Activated naive CD4-positive, alpha-beta T cell (primary cell): ENCODE data around the gene CETP.
"Not testable (repeated sequence)": the region's sequence is repeated elsewhere in the genome, so short reads cannot be mapped to it uniquely, and the experiment has no call there.

Experiments used
- DNase-seq, 4 experiments: peaks; one replicate each; lab custom pipeline; 2025; lab: John Stamatoyannopoulos, UW

CETP gene

DNA sequence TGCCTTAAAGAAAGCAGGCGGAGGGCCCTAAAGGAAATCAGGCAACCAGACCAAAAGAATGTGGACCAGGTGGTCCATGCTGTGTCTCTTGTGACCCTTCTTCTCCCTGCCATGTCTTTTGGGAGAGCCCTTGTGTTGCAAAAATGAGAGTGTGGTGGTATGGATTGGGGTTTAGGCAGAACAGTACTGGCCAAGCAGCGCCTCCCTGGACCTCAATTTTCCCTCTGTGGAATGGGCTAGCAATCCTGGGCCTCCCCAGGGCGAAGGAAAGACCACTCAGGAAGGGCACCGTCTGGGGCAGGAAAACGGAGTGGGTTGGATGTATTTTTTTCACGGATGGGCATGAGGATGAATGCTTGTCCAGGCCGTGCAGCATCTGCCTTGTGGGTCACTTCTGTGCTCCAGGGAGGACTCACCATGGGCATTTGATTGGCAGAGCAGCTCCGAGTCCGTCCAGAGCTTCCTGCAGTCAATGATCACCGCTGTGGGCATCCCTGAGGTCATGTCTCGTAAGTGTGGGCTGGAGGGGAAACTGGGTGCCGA lies 20.1 kb downstream of the CETP start:
- no peak for DNase-seq

DNA sequence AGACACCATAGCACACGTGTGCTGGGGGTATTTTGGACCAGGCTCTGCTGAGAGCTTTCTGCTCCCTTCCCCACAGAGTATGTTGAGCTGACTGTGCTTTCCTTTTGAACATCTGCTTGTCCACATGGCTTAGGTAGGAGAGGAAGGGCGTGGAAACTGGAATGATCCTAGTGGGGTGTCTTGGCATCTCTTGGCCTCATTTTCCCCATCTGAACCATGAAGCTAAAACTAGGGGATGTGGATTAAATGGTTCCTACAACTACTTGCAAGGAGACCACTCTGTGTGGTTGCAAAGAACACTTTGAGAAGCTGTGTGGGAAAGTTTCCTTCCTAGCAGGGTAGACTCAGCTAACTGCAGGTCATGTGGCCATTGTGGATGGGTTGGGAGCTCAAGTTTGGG lies 20.9 kb downstream of the CETP start:
- DNase-seq = no peak

DNA sequence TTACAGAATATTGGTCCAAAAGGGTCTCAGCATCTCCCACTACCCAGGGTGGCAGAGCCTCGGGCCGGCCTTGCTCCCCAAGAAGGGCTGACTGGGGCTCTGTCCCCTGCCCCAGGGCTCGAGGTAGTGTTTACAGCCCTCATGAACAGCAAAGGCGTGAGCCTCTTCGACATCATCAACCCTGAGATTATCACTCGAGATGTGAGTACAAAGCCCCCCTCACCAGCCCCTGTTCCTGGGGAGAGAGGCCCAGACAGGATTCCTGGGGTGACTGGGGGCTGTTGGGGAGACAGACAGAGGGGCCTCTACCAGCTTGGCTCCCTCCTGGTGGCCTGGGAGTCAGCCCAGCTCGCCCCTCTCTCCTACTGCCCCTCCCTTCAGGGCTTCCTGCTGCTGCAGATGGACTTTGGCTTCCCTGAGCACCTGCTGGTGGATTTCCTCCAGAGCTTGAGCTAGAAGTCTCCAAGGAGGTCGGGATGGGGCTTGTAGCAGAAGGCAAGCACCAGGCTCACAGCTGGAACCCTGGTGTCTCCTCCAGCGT lies 21.5 kb downstream of the CETP start:
- no peak for DNase-seq

DNA sequence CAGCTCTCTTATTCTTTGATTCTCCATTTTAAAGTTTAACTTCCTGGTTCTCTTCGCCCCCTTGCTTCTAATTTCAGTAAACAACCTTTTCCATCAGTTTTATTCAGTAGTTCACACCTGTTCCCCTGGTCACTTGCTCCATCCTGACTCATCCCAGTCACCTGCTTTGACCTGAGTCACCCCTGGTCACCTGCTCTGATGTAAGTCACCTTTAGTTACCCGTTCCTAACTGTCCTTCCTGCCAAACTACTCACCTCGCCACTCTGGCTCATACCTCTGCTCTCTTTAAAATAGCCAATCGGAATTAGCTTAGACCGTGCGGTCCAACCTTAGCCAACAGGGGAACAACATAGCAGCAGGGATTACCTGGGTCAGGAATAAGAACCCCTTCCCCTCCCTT lies 22.9 kb downstream of the CETP start:
- DNase-seq = no peak

DNA sequence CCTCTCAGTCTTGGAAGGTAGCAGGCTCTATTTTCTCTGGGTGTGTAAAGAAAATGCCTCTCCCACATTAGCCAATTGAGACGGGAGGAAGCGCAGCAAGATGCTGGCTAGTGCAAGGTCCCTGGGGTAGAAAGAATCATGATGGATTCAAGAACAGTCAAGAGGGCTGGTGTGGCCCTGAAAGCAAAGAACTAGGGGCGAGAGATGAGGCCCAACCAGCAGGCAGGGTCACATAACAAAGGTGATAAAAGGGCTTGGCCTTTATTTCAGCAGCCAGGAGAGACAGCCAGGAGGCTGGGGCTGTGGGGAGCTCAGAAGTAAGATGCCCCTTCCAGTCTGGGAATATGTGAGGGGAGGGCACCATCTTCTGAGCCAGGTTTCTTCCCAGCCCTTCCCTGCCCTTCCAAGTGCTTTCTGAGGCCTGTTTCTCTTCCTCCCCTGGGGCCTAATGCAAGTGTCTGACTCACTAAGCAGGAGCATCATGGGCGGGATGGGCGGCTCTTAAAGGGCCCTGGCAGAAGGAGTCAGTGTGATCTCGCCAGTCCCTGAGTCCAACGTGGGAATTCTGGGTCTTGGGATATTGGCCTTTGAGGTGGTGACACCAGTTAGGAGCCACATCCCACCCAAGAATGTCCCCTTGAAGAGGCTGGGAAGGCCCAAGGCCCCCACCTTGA lies 23.7 kb downstream of the CETP start:
- no peak for DNase-seq

DNA sequence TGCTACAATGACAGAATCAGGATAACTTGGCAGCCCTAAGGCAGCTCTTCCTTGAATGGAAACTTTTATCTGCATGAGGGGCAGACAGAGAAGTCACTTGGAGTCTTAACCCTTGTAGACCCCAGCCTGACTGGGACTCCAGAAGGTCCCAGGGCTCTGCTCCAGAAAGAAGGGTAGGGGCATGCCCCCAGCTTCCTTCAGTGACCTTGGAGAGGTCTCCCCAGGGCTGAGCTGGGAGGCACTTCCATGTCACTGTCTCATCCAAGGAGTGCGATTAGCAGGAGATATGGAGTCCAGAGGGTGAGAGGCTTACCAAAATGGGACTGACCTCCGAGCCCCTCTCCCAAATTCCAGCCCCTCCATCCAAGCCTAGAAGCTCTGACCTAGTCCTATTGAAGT lies 24.2 kb downstream of the CETP start:
- no peak for DNase-seq

DNA sequence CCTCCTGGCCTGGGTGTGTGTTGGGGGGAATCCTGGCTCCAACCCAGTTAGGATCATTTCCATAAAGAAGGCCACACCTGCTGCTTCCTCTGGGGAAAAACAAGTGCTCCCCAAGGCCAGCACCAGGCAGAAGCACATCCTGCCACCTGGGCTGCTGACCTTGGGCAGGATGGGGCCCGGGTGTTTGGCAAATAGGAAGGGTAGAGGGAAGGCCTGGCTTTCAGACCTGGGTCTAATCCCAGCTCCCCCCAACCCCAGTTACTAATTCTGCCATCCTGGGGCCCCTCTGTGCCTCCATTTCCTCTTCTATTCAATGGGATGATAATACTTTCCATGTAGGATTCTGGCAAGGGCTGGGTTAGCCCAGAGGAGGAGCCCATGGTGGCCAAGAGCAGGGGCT lies 24.6 kb downstream of the CETP start:
- DNase-seq = no peak

DNA sequence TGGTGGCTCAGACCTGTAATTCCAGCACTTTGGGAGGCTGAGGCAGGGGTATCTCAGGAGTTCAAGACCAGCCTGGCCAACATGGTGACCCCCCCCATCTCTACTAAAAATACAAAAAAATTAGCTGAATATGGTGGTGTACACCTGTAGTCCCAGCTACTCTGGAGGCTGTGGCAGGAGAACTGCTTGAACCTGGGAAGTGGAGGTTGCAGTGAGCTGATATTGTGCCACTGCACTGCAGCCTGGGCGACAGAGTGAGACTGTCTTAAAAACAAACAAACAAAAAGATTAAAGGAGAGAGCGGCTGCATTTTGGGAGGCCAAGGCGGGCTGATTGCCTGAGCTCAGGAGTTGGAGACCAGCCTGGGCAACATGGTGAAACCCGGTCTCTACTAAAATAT lies 25.2 kb downstream of the CETP start:
- DNase-seq = not testable (repeated sequence)

DNA sequence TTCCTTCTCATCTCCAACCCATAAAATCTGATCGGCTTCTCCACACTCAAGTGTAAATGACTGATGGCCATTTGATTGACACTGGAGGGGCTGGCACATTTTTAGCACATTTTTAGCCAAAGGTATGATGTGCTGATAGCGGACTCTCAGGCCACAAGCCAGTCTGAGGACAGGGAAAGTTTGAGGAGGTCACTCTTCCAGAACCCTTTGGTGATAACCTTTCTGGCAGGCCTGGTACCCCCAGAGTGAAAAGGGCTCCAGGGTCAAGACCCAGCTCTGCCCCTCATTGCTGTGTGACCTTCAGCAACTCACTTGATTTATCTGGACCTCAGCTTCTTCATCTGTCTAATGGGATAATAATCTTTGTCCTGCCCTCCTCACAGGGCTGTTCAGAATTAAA lies 25.9 kb downstream of the CETP start:
- no peak for DNase-seq

DNA sequence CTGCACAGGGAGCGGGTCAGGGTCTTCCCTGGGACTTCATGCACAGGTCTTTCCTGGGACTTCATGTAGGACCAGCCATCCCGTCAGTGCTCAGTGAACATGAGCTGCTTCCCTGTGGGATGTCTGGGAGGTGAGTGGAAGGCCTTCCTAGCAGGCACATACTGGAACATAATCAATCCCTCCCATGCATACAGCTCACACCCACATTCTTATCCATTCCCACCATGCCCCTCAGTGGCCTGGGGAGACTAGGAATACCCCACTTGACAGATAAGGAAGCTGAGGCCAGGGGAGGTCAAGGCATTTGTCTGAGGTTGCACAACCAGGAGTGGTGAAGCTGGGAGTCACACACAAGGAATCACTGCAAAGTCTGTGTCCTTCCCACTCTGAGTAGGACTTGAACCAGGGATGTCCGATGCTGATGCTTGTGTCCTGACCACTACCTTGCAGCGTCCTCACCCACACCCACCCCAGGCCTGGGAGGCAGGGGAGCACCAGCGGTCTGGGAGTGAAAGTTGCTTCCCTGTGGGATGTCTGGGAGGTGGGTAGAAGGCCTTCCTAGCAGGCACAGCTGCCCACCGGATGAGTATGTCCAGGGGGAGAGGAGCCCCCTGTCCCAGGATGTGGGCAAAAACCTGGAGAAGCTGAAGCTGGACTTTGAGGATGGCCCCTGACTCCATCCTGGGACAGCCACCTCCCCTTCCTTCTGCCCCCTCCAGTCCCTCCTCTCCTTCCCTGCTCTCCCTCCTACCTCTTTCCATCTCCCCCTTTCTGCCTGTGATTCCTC lies 26.6 kb downstream of the CETP start:
- no peak for DNase-seq

DNA sequence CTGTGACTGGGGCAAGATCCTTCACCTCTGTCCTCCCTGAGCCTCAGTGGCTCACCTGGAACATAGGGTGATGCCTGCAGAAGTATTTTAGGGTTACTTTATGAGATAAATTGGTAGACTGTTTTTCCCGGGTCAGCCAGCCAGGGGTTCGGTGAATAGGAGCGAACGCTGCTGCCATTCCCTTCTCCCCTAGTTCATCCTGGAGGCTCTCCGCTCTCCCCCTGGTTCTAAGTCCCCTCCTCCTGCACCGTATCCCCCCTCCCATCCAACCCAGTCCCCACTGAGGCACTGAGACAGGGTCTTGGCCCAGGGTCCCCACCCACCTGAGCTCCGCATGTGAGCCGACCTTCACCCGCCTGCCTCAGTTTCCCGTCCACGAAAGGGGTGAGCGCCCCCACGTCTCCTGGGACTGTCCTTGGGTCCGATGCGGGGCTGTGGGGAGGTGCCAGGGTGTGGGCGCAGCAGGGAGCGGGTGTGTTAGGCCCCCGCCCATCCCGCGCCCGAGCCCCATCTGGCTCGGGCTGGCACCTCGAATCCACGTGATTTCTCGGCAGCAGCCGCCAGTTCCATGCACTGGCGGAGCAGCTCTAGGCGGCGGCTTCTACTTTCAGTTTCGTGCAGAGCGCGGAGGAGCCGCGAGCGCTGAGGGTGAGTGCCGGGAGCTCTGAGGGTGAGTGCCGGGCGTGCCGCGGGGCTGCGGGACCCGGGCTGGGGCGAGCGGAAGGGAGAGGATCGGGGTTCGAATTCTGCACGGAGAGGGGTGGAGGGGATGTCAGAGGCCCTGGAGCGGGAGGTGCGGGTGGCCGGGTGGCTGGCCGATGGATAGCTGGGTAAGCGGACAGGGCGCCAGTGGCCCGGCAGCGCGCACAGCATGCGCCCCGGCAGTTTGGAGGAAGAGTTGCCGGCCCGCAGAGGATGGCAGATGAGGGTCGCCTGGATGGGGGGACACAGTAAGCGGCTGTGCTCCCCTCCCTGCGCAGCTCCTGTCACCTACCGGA lies 27.5 kb downstream of the CETP start, which contains the start of gene NLRC5:
Gene NLRC5 (plus strand): TSS at position 610 of the 998 bp plus-strand sequence. CDS start 31,156 bp downstream, outside the sequence.
- DNase-seq = peak; percentile 77 to 89 (median 86)

DNA sequence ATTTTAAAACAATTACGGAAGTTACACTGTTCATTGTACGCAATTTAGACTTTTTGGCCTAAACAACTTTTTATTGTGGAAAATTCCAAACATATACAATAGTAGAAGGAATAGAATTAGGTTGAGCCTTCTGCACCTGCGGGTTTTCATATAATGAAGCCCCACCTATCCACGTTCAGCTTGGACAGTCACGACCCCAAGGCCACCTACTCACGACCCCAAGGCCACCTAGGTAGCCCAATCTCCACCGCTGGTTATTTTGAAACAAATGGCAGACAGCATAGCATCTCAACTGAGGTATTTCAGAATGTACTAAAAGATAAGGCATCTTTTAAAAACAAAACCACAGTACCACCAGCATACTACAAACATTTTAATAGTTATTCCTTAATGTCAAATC lies 28.2 kb downstream of the CETP start:
- no peak for DNase-seq

DNA sequence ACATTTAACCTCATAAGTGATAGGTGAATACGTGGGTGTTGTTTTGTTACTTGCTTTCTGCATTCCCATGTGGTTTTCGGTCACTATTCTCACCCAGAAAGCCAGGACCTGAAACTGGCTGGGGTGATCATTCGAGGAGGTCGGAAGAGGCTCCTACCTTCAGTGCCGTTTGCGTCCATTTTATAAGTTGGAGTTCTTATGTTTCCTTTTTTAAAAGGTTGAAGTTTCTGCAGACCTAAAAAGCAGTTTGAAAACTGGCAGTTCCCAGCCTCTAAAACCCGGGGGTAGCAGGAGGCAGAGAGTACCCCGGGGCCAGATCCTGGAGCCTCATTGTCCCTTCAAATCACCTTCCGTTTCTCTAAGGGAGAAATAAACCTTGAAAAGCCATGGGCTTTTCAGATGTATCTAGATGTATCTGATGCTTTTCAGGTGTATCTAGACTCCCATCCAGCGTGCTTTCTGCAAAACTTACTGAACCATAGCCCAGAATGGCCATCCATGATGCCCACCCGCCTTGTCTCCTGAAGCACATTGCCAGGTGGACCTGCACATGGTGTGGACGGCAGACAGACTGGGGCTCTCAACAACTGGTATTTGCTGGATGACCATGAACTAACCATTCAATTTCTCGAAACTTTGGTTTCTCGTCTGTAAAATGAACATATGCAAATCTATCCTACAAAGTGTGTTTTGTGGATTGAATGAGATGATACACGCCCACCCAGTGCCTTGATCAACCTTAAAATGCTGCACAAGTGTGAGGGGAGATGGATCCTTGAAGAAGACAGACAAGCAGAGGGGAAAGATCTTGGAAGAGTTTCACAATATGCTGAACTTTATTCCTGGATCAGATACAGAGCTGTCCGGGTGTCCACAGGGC lies 28.9 kb downstream of the CETP start:
- DNase-seq = no peak

DNA sequence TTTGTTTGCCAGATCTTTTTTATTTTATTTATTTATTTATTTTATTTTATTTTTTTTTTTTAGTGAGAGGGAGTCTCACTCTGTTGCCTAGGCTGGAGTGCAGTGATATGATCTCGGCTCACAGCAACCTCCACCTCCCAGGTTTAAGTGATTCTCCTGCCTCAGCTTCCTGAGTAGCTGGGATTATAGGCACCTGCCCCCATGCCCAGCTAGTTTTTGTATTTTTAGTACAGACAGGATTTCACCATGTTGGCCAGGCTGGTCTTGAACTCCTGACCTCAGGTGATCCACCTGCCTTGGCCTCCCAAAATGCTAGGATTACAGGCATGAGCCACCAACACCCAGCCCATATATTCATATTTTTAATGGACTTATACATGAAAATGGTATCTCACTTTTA lies 30.7 kb downstream of the CETP start:
- DNase-seq = not testable (repeated sequence)

DNA sequence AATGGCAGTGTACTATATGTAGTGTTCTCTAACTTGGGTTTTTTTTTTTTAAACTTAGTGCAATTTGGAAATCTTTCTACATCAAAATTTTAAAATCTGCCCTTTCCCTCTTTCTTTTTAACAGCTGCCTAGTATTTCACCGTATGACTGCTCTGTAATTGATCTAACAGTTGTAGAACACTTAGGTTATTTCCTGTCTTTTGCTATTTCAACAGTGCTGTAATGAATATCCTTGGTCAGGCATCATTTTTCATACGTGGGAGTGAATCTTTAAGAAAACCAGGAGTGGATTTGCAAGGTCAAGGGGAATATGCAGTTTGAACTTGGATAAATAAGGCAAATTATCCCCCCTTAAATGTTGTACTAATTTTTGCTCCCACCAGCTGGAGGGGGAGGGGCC lies 31.5 kb downstream of the CETP start:
- DNase-seq = no peak

DNA sequence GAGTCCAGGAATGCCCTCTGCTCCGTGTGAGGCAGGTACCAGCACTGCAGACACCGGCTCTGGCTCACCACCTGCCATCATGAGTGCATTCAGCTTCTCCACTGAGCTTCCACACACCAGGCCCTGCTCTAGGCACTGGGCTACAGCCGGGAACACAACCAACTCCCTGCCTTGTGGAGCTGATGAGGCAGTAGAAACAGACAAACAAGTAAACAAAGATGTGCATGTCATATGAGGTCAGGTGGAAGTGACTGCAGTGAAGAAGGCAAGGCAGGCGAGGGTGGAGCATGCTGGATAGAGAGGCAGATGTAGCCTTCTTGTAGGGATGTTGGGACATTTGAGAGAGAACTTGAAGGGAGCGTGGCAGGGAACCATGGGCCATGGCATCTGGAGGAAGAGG lies 32.6 kb downstream of the CETP start:
- DNase-seq = no peak

DNA sequence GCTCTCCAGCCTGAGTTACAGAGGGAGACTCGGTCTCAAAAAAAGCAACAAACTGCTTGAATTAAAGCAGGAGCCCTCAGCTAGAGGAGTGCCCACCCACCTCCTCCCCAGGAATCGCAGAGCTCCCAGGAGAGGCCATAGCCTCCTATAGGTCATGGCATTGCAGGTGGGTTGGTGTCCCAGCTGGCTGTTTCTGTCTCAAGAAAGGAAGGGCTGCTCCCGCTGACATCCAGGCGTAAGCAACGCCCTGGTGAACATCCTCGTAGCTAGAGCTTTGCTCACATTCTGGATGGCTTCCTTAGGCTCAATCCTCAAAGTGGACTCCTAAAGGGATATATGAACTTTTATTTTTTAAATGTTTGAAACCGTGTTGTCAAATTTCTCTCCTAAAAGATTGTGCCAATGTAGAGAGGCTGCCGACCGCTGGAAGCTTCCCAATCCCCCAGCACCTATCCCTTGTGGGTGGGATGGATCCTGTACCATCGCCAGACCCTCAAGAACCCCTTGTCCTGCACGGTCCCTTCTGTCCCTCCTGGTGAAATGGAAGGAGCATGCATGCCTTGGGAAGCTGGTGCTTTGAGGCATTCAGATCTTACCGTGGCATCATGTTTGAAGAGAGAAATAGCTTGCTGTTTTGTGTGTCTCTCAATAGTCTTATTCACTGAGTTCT lies 33.5 kb downstream of the CETP start:
- no peak for DNase-seq

DNA sequence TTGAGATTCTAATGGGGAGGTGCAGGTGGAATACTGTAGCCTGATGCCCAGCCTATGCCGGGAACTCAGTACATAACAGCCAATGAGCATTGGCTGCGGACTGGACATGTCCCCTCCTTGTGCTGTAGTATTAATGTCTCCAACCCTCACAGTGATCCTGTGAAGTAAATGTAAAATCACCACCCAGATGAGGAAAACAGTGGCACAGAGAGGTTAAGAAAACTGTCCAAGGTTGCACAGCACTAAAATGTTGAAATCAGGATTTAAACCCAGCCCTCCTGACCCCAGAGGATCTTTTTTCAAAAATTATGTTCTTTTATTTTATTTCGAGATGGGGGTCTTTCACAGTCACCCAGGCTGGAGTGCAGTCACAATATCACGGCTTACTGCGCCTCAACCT lies 35.5 kb downstream of the CETP start:
- DNase-seq = no peak

DNA sequence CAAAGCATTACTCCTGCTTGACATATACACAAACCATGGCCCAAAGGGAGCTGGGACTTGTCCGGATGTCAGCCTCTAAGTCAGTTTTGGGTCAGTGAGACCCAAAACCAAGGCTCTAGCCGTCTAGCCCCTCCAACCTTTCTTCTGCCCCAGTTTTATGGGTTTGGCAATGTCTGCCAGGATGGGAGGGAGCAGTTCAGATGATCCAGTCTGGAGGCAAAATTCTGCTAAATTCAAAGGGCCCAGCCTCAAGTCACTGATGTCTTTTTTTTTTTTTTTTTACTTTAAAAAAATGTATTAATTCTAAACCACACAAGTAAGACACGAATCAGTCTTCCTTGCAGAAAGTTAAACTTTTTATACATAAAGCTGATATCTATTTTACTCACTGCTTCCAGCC lies 36.2 kb downstream of the CETP start:
- DNase-seq = no peak

DNA sequence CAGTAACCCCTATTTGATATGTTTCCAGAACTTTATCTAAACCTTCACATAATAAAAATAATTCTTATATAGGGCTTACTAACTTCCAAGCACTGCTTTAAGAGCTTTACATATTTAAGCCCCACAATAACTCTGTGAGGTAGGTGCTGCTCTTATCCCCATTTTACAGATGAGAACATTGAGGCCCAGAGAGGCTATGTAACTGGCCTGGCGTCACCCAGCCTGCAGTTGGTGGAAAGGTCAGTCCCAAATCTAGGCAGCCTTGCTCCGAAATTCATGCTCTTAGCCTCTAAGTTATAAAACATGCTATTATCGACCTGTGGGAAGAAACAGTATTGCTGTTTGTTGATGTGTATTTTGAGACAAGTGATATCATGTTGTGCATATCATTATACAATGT lies 36.6 kb downstream of the CETP start:
- DNase-seq = no peak
